Endothelial cell (in vitro differentiated cells): Measurements from ENCODE around the gene SRC. TPM values are rescaled to one million over a fixed set of nuclear protein-coding genes. Genes with fewer than 3 reads are reported as not detected.

Experiments used
- DNase-seq: peaks from one replicate; pipeline ENCODE4 v3.0.0; 2021; ENCODE audit warnings: low spot score
- H3K27ac Mint-ChIP-seq: one replicate; pipeline ENCODE4 v1.8.0; 2021; ENCODE audit warnings: mixed read lengths, inconsistent platforms; ENCODE audit not compliant: unreplicated experiment
- H3K27me3 Mint-ChIP-seq: one replicate; pipeline ENCODE4 v1.8.0; 2021; ENCODE audit warnings: mild to moderate bottlenecking, moderate library complexity, mixed read lengths, inconsistent platforms; ENCODE audit not compliant: unreplicated experiment
- H3K36me3 Mint-ChIP-seq: one replicate; pipeline ENCODE4 v1.8.0; 2021; ENCODE audit warnings: mild to moderate bottlenecking, low read depth, mixed read lengths, inconsistent platforms; ENCODE audit not compliant: unreplicated experiment
- H3K4me1 Mint-ChIP-seq: one replicate; pipeline ENCODE4 v1.8.0; 2021; ENCODE audit warnings: mild to moderate bottlenecking, mixed read lengths, inconsistent platforms; ENCODE audit not compliant: unreplicated experiment
- H3K4me3 Mint-ChIP-seq: one replicate; pipeline ENCODE4 v1.8.0; 2021; ENCODE audit warnings: mild to moderate bottlenecking, mixed read lengths, inconsistent platforms; ENCODE audit not compliant: unreplicated experiment
- H3K9me3 Mint-ChIP-seq: one replicate; pipeline ENCODE4 v1.8.0; 2021; ENCODE audit warnings: mixed read lengths, inconsistent platforms; ENCODE audit not compliant: unreplicated experiment
- CTCF ChIP-seq: fragments of 200-600 bp; sonication (generic); IDR thresholded peaks from one replicate; pipeline ENCODE4 v1.5.0; 2021; ENCODE audit warnings: antibody characterized with exemption; ENCODE audit not compliant: unreplicated experiment
- total RNA-seq: library from RNA; stranded (reverse); fragmentation: NEBNext Ultra II Directional; extraction: Animal tissue kit (Norgen Biotek cat#: 25700); gene quantifications from one replicate; pipeline ENCODE4 v1.2.1, GENCODE V29; 2021; ENCODE audit not compliant: unreplicated experiment

The SRC gene
- total RNA-seq, 1 donor from 2014 or later = 60.8 TPM

GRCh38 chr20:37430778-37431460 is 85.0 kb downstream of the SRC start:
- Mint-ChIP-seq H3K4me1 (no peaks in the 10 kb centered on the region), H3K4me3 (no peak overlapping the region), H3K36me3 (no peaks in the 10 kb centered on the region), H3K9me3 (no peaks in the 10 kb centered on the region), H3K27me3 (no peaks in the 10 kb centered on the region), H3K27ac (no peak overlapping the region)
- DNase-seq = no peak
- TF ChIP-seq CTCF = no peak

GRCh38 chr20:37431786-37432185 is 85.8 kb downstream of the SRC start:
- no peak for DNase-seq
- Mint-ChIP-seq H3K36me3 (no peaks in the 10 kb centered on the region), H3K27me3 (peaks cover 3% of the 10 kb centered on the region), H3K4me1 (peaks cover 3% of the 10 kb centered on the region), H3K27ac (no peak overlapping the region), H3K4me3 (no peak overlapping the region), H3K9me3 (no peaks in the 10 kb centered on the region)
- no peak for TF ChIP-seq CTCF

- peaks cover 6% of the 10 kb centered on the region for H3K4me1 Mint-ChIP-seq
- DNase-seq = no peak
- H3K27me3 Mint-ChIP-seq = peaks cover 4% of the 10 kb centered on the region
- H3K36me3 Mint-ChIP-seq = no peaks in the 10 kb centered on the region
- no peak overlapping the region for H3K27ac Mint-ChIP-seq
- no peaks in the 10 kb centered on the region for H3K9me3 Mint-ChIP-seq
- TF ChIP-seq CTCF = no peak
- no peak overlapping the region for H3K4me3 Mint-ChIP-seq
Measured at GRCh38 chr20:37432606-37433005, 86.7 kb downstream of the SRC start.

GRCh38 chr20:37435607-37436006 is 89.7 kb downstream of the SRC start:
- Mint-ChIP-seq H3K4me1 (peaks cover 31% of the 10 kb centered on the region), H3K27ac (no peak overlapping the region), H3K27me3 (peaks cover 6% of the 10 kb centered on the region), H3K36me3 (peaks cover 4% of the 10 kb centered on the region), H3K4me3 (no peak overlapping the region), H3K9me3 (no peaks in the 10 kb centered on the region)
- TF ChIP-seq CTCF = no peak
- no peak for DNase-seq

GRCh38 chr20:37436527-37437186 is 90.7 kb downstream of the SRC start:
- DNase-seq = no peak
- Mint-ChIP-seq H3K4me1 (peaks cover 31% of the 10 kb centered on the region), H3K9me3 (no peaks in the 10 kb centered on the region), H3K27ac (no peak overlapping the region), H3K27me3 (peaks cover 6% of the 10 kb centered on the region), H3K4me3 (no peak overlapping the region), H3K36me3 (peaks cover 4% of the 10 kb centered on the region)
- no peak for TF ChIP-seq CTCF
